GM21528 (cell line): ENCODE data around the gene LRRN4CL.
A peak's percentile ranks its signal among the peaks of the same experiment; 100 is the strongest.
"Not testable (repeated sequence)": the region's sequence is repeated elsewhere in the genome, so short reads cannot be mapped to it uniquely, and the experiment has no call there.

Experiments
- ATAC-seq: cut with Tn5 transposase; IDR thresholded peaks from one replicate; pipeline ENCODE4 v1.9.1; 2021; ENCODE audit warnings: mild to moderate bottlenecking, moderate library complexity; ENCODE audit not compliant: unreplicated experiment, low FRiP score

Gene LRRN4CL

DNA sequence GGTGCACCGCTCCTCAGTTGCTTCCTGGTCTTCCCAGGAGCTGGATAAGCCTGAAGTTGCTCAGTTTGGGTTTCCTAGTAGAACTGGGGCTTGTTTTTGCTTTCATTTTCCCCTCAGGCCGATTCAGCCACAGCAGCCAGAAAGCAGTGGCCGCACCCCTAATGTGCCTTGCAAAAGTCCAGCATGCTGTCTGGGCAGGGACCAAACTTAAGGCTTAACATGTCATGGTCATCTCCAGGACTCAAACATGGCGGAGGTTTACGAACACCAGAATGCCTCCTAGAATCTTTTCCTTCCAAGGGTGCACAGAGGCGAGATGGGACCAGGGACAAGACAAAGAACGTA, 20.6 kb upstream of the LRRN4CL start:
- peak; percentile 9 for ATAC-seq

DNA sequence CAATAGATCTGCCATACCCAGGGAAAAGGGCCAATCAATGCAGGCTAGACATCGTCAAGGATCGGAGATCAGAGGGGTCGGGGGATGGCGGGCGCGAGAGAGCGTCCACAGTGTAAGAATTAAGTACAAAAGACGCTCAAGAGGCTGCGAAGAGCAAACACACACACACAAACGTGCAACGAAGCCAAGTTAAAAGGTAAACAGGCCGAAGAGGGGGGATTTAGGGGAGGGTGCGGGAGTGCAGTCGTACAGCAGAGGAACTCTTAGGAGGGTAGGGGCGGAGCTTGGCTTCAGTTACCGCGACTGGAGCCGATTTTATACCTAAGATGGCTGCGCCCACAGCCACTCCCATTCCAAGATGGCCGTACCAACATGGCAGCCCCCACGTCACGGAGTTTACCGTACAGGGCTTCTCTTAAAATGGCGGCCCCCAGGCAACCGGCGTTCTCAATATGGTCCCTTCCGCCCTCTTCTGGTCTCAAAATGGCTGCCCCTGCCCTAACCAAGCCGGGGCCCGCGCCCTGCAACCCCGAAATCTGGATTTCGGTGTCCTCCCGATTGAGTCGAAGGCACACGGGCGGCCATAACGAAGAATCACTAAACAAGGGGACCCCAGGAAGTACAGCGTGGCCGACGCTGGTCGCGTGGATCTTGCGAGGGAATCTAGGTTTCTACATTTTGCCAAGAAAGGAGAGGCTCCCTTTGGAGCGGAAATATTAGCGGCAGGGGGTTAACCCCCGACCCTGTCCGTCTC, 20.1 kb upstream of the LRRN4CL start:
- peak; percentile 73 for ATAC-seq

DNA sequence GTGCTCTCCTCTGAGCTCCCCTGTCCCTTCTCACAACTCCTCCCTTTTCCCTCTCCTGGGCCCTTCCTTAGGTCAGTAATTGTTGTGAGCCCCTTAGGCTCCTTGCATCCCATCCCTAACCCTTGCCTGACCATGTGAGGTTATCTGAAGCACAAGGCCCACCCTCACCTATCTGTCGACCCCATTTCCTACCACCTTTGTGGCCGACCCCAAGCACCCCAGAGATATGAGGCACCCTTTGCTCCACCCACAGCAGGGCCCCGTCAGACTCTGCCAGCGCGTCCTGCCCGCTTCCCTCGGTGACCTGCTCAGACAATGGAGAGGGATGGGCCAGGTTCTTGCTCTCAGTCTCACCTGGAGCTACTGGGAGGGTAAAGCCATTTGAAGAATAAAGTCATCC, 19.5 kb upstream of the LRRN4CL start:
- no peak for ATAC-seq

DNA sequence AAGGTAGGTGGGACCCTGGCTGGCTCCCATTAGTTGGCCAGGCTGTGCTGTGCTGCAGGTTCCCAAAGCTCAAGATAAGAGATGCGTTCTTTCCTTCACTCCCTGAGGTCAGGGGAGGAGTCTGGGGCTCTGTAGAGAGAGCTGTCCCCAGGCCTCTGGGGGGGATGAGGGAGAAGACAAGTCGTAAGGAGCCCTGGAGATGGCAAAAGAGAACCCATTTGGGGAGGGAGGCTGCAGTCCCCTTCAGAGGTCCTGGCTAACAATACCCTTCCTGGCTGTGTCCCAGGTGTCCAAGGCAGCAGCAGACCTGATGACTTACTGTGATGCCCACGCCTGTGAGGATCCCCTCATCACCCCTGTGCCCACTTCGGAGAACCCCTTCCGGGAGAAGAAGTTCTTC, 19.1 kb upstream of the LRRN4CL start:
- no peak for ATAC-seq

DNA sequence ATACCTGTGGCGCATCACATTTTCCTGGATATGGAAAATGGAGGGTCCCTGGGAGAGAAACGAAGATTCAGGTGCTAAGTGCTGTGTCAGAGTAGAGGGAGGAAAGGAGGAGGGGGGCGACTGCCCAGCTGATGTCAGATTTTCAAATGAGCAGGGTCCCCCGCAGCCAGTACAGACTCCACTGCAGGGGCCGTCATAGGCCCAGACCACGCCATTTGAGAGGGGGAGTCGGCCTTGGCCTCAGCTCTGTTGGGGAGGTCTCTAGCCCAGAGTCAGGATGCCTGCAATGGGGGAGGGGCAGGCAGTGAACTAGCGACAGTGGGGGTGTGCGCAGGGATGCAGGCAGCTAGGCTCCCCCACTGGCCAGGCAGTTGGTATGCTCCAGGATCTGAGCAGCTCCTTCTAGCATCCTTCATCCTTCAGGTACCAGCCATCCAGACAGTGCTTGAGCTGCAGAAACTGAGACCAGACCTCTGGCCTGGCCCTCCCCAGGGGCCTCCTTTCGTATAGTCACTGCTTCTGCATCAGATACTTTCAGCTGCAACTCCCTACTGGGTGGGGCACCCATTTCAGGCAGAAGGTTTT, 18.0 kb upstream of the LRRN4CL start, which contains the start of the genes BSCL2 and GNG3:
TSS of gene BSCL2 (minus strand) at position 148 of the 585 bp plus-strand sequence. CDS start 229 bp downstream, outside the sequence.
TSS of gene GNG3 (plus strand) at position 400 of the 585 bp plus-strand sequence. CDS start 620 bp downstream, outside the sequence.
- no peak for ATAC-seq

DNA sequence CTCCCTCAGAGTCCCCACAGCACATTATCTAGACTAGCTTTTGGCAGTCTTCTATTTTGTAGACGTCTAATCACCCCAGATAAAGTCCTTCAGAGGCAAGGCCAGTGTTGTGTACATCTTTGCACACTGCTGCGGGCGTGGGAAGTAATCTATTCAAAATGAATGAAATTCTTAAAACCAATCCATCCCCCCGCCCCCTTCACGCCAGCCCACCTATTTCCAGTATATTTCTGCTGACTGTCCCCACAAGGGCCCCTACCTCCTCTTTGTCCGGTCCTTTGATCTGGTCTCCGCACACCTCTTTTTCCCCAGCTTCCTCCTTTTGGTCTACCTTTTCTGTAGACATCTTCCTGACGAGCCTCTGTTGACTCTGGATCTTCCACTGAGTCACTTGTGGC, 17.5 kb upstream of the LRRN4CL start:
- ATAC-seq: no peak

DNA sequence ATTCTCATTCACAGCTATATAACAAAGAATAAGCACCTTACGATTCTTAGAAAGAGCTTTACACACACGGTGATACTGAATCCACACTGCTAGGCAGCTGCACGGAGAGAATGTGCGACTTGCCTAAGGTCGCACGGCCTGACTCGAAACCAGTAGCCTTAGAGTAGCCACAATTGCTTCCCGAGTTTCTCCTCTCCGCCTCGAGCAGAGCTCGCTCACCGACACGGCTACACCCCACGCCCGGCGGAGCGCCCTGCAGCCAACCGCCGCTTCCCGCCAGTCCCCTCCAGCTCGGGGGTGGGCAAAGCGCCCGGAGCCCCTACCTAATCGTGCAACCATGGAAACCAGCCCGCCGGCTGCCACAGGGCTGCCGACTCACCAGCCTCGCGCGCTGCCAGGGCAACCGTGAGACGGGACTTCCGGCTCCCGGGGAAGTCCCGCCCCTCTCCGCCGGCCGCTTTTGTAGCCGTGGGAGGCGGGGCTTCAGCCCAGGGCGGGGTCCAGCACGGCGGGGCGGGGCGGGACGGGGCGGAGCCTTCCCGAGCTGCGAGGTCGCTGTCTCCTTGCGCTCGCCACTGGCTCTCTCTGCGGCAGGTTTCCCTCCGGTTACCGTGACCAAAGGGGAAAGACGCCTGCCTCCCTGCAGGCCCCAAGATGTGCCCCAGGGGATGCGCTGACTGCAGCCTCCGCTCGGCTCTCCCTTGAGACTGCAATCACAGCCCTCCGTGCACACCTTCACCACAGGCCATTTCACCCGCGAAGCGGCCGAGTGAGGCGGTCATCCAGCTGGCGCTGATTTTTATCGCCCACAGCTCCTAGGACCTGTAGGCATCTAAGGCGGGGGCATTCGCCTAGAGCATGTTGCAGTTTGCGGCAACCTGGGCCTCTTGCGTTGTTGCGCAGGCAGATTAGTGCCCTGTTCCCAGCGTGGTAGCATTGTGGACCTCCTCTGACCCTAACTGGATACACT, 16.8 kb upstream of the LRRN4CL start:
- ATAC-seq: peak; percentile 50

DNA sequence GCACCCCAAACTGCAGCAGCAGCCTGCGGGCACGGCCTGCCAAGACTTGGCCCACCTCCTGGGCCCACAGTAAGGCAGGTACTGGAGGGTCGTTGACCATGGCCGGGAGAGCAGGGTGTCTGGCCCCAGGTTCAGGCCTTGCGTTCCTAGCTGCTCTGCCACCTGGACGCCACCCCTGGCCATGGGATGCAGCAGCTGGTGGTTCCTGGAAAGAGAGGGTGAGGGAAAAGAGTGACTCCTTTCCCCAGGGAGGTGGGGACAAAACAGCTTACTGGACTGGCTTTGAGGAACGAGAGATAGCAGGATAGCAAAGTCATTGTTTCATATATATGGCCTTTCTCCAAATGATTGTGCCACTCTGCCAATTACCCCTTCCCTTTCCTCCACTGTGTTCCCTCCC, 16.1 kb upstream of the LRRN4CL start:
- no peak for ATAC-seq

DNA sequence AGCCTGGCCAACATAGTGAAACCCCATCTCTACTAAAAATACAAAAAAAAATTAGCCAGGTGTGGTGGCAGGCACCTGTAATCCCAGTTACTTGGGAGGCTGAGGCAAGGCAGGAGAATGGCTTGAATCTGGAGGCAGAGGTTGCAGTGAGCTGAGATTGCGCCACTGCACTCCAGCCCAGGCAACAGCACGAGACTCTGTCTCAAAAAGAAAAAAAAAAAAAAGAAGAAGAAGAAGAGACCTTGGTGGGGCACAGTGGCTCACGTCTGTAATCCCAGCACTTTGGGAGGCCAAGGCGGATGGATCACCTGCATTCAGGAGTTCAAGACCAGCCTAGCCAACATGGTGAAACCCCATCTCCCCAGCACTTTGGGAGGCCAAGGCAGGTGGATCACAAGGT, 14.6 kb upstream of the LRRN4CL start:
- ATAC-seq: not testable (repeated sequence)

DNA sequence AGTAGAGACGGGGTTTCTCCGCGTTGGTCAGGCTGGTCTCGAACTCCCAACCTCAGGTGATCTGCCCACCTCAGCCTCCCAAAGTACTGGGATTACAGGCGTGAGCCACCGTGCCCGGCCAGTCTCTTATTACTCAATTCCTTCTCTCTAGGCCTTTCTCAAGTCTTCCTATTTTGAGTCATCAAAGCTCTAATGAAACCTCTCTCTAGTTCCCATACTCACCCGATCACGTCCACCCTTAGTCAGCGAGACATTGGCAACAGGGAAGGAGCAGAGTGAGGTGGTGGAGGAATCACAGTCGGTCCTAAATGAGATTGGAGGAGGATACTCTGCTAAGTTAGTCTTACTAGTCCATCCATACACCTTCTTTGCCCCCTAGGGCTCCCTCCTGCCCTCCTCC, 12.9 kb upstream of the LRRN4CL start:
- ATAC-seq: no peak

DNA sequence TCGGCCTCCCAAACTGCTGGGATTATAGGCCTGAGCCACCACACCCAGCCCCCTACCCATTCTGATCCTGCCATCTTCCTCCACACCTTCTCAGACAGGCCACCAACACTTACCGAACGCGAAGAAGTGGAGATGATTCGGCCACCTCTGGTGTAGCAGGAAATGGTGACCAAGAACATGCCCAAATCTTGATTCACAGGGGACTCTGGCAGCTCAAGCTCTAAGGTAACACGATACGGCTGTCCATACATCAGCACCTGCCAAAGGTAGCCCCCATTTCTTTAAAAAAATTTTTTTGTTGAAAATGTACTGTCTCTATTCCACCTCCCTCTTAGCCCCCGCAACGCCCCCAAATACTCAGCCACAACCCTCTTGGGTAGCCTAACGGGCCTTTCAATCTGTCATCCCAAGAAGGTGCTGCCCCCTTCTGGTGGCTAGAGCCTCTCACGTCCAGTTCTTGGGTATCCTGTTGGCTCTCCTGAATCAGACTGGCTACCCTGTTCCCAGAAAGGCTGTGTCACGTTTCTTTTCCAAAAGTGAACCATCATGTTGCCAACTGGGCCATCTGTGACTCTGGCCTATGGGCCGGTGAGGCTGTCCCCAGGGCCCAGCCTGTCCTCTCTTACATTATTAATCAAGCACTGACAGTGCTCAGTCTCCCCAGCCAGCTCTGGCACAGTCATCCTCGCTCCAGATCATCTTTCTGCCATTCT, 5.3 kb upstream of the LRRN4CL start:
- no peak for ATAC-seq

DNA sequence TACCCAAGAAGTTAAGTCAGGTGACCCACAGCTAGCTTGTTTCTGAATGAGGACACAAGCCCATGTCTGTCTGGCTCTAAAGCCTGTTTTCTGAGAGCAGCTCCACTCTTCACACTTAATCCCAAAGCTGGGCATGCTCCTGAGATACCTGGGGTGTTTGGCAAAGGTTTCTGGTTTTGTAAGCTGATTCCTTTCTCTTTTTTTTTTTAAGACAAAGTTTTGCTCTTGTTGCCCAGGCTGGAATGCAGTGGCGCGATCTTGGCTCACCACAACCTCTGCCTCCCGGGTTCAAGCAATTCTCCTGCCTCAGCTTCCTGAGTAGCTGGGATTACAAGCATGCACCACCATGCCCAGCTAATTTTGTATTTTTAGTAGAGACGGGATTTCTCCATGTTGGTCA, 4.3 kb upstream of the LRRN4CL start:
- ATAC-seq: not testable (repeated sequence)

DNA sequence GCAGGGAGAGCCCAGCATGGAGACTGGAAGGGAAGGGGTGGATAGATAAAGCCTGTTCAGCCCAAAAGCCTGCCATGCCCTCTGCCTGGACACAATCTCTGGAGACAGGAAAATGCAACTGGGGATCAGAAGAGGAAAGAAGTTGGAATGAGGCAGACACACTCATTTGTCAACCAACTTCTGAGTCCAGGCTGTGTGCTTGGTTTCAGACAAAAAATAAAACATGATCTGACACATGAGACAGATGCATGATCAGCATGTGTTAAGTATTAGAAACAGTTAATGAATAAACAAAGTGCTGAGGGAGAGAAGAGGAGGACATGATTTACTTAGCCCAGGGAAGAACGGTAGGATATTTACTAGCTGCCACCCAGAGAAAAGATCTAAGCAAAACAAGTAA, 839 bp downstream of the LRRN4CL start:
- no peak for ATAC-seq

DNA sequence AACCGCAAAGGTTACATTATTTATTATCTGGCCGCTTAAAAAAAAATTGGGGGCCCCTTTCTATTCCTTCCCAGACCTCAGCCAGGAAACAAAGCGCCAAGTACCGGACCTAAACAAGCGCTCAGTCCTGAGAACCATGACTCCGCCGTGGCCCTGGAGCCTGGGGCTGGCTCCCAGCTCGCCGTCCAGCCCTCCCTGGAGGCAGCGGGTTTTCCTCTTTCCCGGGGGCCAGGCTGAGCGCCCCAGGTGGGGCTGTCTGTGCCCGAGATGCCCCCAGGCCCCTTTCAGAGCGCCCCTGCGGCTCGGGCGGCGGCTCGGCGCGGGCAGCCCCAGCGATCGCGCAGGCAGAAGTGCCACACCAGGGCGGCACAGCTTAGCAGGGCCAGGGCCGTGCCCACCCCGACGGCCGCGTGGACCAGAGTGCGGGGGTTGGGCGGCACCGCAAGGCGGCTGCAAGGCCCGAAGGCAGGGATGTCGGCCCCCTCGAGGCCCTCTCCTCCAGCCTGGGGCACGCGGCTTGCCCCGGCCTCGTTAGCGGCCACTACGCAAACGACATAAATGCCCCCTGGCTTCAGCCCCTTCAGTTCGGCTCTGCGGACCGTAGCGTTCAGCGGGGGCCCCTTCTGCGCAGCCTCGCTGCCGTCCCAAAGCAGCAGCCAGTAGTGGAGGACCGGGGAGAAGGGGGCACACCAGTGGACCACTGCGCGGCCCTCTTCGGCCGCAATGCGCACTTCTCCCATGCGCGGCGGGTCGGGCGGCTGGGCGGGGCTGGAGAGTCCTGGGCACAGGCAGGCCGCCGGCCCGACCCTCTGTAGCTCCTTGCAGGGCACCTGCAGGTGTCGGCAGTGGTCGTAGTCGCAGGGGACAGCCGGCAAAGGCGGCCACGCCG, 1.6 kb downstream of the LRRN4CL start:
- ATAC-seq: no peak

DNA sequence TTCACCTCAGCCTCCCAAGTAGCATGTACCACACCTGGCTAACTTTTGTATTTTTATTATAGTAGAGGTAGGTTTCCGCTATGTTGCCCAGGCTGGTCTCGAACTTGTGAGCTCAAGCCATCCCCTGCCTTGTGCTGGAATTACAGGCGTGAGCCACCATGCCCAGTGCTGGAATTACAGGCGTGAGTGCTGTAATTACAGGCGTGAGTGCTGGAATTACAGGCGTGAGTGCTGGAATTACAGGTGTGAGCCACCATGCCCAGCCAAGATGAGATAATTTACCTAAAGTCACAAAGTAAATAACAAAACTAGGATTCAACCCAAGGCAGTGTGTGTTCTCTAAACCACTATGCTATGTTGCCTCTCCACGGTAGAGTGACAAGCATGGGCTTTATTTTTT, 6.8 kb downstream of the LRRN4CL start:
- ATAC-seq: no peak

DNA sequence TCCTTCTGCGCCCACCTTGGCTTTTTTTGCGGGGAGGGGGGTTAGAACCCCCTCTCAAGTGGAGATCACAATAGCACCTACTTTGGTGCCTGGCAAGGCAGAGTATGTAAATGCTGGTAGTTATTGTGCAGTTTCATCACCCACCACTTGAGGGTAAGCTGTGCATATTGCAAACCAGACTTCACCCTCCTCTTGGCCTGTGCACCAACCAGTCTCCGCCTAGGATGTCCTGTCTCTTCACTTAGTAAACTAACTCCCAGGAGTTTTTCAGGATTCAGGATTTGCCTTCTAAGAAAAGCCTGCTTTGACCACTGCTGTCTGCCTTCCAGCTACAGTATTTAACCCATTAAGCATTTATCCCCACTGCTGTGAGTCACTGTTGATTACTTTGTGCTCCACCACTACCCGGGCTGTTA, 8.5 kb downstream of the LRRN4CL start:
- ATAC-seq: no peak

DNA sequence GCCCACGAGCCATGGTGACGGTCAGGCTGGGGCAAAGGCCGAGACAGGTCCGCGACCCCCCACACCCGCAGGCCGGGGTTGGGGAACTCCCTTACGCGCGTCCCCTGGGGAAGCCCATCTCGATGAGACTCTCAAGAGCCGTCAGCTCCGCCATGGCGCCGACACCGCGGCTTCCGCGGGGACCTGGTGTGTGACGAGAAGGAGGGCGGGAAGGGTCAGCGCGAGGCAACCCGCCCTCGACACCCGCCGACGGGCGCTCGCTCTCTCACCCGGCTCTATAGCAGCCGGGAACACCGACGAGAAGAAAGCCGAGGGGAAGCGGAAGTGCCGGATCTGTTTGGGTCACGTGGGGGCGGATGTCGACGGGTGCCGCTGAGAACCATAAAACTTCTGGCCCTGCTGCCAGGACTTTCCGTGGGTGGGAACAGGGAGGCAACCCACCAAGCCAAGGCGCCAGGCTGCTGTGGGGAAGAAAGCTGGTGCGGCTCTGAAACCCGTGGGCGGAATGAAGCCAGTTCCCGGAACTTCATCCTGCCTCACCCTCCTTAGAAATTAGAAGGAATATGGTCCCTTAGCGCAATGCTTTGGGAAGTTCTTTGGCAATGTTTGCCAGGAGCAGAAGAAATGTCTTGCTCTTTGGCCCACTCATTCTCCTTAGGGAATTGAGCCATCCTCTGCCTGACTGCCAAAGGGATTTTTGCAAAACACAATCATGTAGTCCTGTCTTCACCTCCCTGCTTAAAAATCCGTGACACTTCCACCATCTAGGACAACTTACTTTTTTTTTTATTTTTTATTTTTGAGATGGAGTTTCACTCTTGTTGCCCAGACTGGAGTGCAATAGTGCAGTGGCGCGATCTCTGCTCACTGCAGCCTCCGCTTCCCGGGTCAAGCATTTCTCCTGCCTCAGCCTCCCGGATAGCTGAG, 10.3 kb downstream of the LRRN4CL start, which contains the start of gene UBXN1:
TSS of gene UBXN1 (minus strand) at position 304 of the 927 bp plus-strand sequence. CDS start at position 154, 150 bp downstream.
- no peak for ATAC-seq

DNA sequence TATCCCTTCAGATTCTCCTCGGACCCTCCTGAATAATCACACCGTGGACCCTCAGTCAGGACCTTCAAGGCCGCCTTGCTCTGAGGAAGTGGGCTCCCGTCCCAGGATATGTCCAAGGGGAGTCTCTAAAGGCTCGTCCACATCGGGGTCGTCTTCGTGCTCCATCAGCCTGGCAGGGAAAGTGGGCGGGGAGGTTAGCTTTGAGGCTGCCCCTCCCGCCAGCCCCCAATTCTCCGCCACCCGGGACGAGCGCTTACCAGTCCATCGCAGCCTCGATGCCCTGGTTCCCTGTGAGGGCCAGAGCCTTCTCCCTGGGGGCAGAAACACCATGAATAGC, 10.9 kb downstream of the LRRN4CL start:
- ATAC-seq: no peak
